Measurements from ENCODE around the gene CDH1. TPM values are rescaled to one million over a fixed set of nuclear protein-coding genes. Genes with fewer than 3 reads are reported as not detected.
"Not testable (repeated sequence)": the region's sequence is repeated elsewhere in the genome, so short reads cannot be mapped to it uniquely, and the experiment has no call there.

Gene CDH1
- polyA plus RNA-seq, 3 donors from 2014 or later = 0.91 TPM; not detected in 2

- H3K4me3 Mint-ChIP-seq = no peak overlapping the region
- H3K27ac Mint-ChIP-seq = no peak overlapping the region
Measured at GRCh38 chr16:68778551-68779231, 41.6 kb downstream of the CDH1 start.

GRCh38 chr16:68779891-68780290 is 42.8 kb downstream of the CDH1 start:
- peaks cover 0 to 3% (median 0%) of the 10 kb centered on the region in 3 donors for H3K36me3 Mint-ChIP-seq
- no peak overlapping the region for H3K27ac Mint-ChIP-seq
- peaks cover 7 to 9% of the 10 kb centered on the region in 2 donors for H3K4me1 Mint-ChIP-seq
- peaks cover 0 to 2% (median 0%) of the 10 kb centered on the region in 6 donors for H3K9me3 Mint-ChIP-seq
- DNase-seq = no peak
- H3K27me3 Mint-ChIP-seq (ENCODE audit: low read depth in 3 of 3) = peaks cover 6 to 21% (median 13%) of the 10 kb centered on the region in 3 donors
- H3K4me3 Mint-ChIP-seq = no peak overlapping the region

More at GRCh38 chr16:68778551-68779231, 41.6 kb downstream of the CDH1 start:
- DNase-seq = no peak
- H3K9me3 Mint-ChIP-seq = peaks cover 0 to 2% (median 0%) of the 10 kb centered on the region in 6 donors
- peaks cover 0 to 3% (median 0%) of the 10 kb centered on the region in 3 donors for H3K36me3 Mint-ChIP-seq
- H3K27me3 Mint-ChIP-seq (ENCODE audit: low read depth in 3 of 3) = peaks cover 4 to 23% (median 15%) of the 10 kb centered on the region in 3 donors
- H3K4me1 Mint-ChIP-seq = peaks cover 7 to 9% of the 10 kb centered on the region in 2 donors

GRCh38 chr16:68781784-68782183 is 44.7 kb downstream of the CDH1 start:
- Mint-ChIP-seq H3K27me3 (ENCODE audit: low read depth in 3 of 3) (peaks cover 2 to 14% (median 12%) of the 10 kb centered on the region in 3 donors), H3K36me3 (peaks cover 0 to 3% (median 0%) of the 10 kb centered on the region in 3 donors), H3K27ac (no peak overlapping the region), H3K4me3 (no peak overlapping the region), H3K4me1 (peaks cover 4 to 5% of the 10 kb centered on the region in 2 donors), H3K9me3 (peaks cover 0 to 2% (median 0%) of the 10 kb centered on the region in 6 donors)
- no peak for DNase-seq

- Mint-ChIP-seq H3K9me3 (peaks cover 0 to 2% (median 0%) of the 10 kb centered on the region in 6 donors), H3K27me3 (ENCODE audit: low read depth in 3 of 3) (peaks cover 2 to 12% (median 10%) of the 10 kb centered on the region in 3 donors), H3K4me3 (no peak overlapping the region), H3K36me3 (peaks cover 0 to 3% (median 0%) of the 10 kb centered on the region in 3 donors), H3K4me1 (no peaks in the 10 kb centered on the region), H3K27ac (no peak overlapping the region)
- no peak for DNase-seq
Measured at GRCh38 chr16:68782198-68783174, 45.4 kb downstream of the CDH1 start.

GRCh38 chr16:68784226-68784625 is 47.1 kb downstream of the CDH1 start:
- Mint-ChIP-seq H3K36me3 (peaks cover 0 to 3% (median 0%) of the 10 kb centered on the region in 3 donors), H3K27me3 (ENCODE audit: low read depth in 3 of 3) (peaks cover 2 to 10% (median 7%) of the 10 kb centered on the region in 3 donors), H3K4me3 (no peak overlapping the region), H3K9me3 (peaks cover 0 to 2% (median 0%) of the 10 kb centered on the region in 6 donors), H3K27ac (no peak overlapping the region), H3K4me1 (no peaks in the 10 kb centered on the region)
- DNase-seq = no peak

GRCh38 chr16:68784721-68785120 is 47.6 kb downstream of the CDH1 start:
- H3K4me3 Mint-ChIP-seq = no peak overlapping the region
- H3K27ac Mint-ChIP-seq = no peak overlapping the region
- no peaks in the 10 kb centered on the region for H3K4me1 Mint-ChIP-seq
- peaks cover 0 to 2% (median 0%) of the 10 kb centered on the region in 6 donors for H3K9me3 Mint-ChIP-seq
- H3K36me3 Mint-ChIP-seq = peaks cover 0 to 3% (median 0%) of the 10 kb centered on the region in 3 donors
- H3K27me3 Mint-ChIP-seq (ENCODE audit: low read depth in 3 of 3) = peaks cover 2 to 10% (median 8%) of the 10 kb centered on the region in 3 donors
- no peak for DNase-seq

- H3K36me3 Mint-ChIP-seq = no peaks in the 10 kb centered on the region
- no peak for DNase-seq
Measured at GRCh38 chr16:68785715-68786114, 48.6 kb downstream of the CDH1 start.

GRCh38 chr16:68786685-68787418 is 49.8 kb downstream of the CDH1 start:
- Mint-ChIP-seq H3K27me3 (ENCODE audit: low read depth in 3 of 3) (peaks cover 2 to 15% (median 2%) of the 10 kb centered on the region in 3 donors), H3K9me3 (no peaks in the 10 kb centered on the region), H3K4me1 (no peaks in the 10 kb centered on the region), H3K36me3 (no peaks in the 10 kb centered on the region), H3K27ac (no peak overlapping the region), H3K4me3 (no peak overlapping the region)
- DNase-seq = no peak

More at GRCh38 chr16:68785715-68786114, 48.6 kb downstream of the CDH1 start:
- H3K9me3 Mint-ChIP-seq = no peaks in the 10 kb centered on the region
- H3K4me3 Mint-ChIP-seq = no peak overlapping the region
- no peak overlapping the region for H3K27ac Mint-ChIP-seq
- H3K4me1 Mint-ChIP-seq = no peaks in the 10 kb centered on the region
- H3K27me3 Mint-ChIP-seq (ENCODE audit: low read depth in 3 of 3) = peaks cover 2 to 12% (median 6%) of the 10 kb centered on the region in 3 donors

- H3K4me1 Mint-ChIP-seq, H3K36me3 Mint-ChIP-seq, H3K9me3 Mint-ChIP-seq, DNase-seq, H3K27ac Mint-ChIP-seq, H3K4me3 Mint-ChIP-seq: not testable (repeated sequence)
- H3K27me3 Mint-ChIP-seq (ENCODE audit: low read depth in 3 of 3) = peaks cover 2 to 14% (median 2%) of the 10 kb centered on the region in 3 donors
Measured at GRCh38 chr16:68787419-68787807, 50.3 kb downstream of the CDH1 start.

- H3K4me3 Mint-ChIP-seq = no peak overlapping the region
- no peak overlapping the region for H3K27ac Mint-ChIP-seq
Measured at GRCh38 chr16:68790130-68790761, 53.2 kb downstream of the CDH1 start.

GRCh38 chr16:68790944-68791343 is 53.9 kb downstream of the CDH1 start:
- DNase-seq = no peak
- no peaks in the 10 kb centered on the region for H3K4me1 Mint-ChIP-seq
- no peak overlapping the region for H3K4me3 Mint-ChIP-seq
- H3K9me3 Mint-ChIP-seq = no peaks in the 10 kb centered on the region
- H3K36me3 Mint-ChIP-seq = no peaks in the 10 kb centered on the region
- peaks cover 0 to 11% (median 0%) of the 10 kb centered on the region in 3 donors for H3K27me3 Mint-ChIP-seq (ENCODE audit: low read depth in 3 of 3)
- H3K27ac Mint-ChIP-seq = no peak overlapping the region

More at GRCh38 chr16:68790130-68790761, 53.2 kb downstream of the CDH1 start:
- Mint-ChIP-seq H3K36me3 (no peaks in the 10 kb centered on the region), H3K9me3 (no peaks in the 10 kb centered on the region), H3K4me1 (no peaks in the 10 kb centered on the region), H3K27me3 (ENCODE audit: low read depth in 3 of 3) (peaks cover 0 to 11% (median 0%) of the 10 kb centered on the region in 3 donors)
- DNase-seq = no peak

GRCh38 chr16:68792465-68793324 is 55.6 kb downstream of the CDH1 start:
- no peak for DNase-seq

More at GRCh38 chr16:68792465-68793324, 55.6 kb downstream of the CDH1 start:
- Mint-ChIP-seq H3K36me3 (no peaks in the 10 kb centered on the region), H3K27ac (no peak overlapping the region), H3K9me3 (no peaks in the 10 kb centered on the region), H3K4me1 (no peaks in the 10 kb centered on the region), H3K27me3 (ENCODE audit: low read depth in 3 of 3) (peaks cover 0 to 11% (median 0%) of the 10 kb centered on the region in 3 donors), H3K4me3 (no peak overlapping the region)
